Measurements from ENCODE around the gene ZBTB24.

DNA sequence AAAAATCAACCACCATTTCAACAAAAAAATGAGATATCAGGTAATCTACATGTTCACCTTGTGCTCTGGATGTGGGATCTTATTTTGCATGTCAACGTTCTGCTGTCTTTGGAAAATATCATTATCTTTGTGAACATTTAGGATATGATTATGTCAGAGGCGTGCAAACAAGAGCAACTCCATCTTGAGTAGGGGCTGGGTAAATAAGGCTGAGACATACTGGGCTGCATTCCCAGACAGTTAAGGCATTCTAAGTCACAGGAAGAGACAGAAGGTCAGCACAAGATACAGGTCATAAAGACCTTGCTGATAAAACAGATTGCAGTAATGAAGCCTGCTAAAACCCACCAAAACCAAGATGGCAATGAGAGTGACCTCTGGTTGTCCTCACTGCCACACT is 28.8 kb upstream of the ZBTB24 start:
- no peak for TF ChIP-seq POLR2AphosphoS5 (IDR thresholded peaks at IDR 0.05)
- TF ChIP-seq, protein P1, sequence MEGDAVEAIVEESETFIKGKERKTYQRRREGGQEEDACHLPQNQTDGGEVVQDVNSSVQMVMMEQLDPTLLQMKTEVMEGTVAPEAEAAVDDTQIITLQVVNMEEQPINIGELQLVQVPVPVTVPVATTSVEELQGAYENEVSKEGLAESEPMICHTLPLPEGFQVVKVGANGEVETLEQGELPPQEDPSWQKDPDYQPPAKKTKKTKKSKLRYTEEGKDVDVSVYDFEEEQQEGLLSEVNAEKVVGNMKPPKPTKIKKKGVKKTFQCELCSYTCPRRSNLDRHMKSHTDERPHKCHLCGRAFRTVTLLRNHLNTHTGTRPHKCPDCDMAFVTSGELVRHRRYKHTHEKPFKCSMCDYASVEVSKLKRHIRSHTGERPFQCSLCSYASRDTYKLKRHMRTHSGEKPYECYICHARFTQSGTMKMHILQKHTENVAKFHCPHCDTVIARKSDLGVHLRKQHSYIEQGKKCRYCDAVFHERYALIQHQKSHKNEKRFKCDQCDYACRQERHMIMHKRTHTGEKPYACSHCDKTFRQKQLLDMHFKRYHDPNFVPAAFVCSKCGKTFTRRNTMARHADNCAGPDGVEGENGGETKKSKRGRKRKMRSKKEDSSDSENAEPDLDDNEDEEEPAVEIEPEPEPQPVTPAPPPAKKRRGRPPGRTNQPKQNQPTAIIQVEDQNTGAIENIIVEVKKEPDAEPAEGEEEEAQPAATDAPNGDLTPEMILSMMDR (IDR thresholded peaks at IDR 0.05 in 8 of 11, conservative IDR thresholded peaks at IDR 0.05 in 3 of 11) = no peak
- TF ChIP-seq POLR2A (IDR thresholded peaks at IDR 0.05) = no peak

Measured in spleen (tissue), 7 donors.